Measurements from ENCODE around the gene PPT2. TPM values are rescaled to one million over a fixed set of nuclear protein-coding genes. Genes with fewer than 3 reads are reported as not detected.

PPT2 gene
- total and polyA plus RNA-seq, 2 of the 13 experiments (the other 11 are each of a cell fraction or from before 2014, with no cell fraction given) = 39.2 to 61.8 TPM

- TF ChIP-seq ZBTB38 (CRISPR knock-in tag; IDR thresholded peaks at IDR 0.05) = no peak
- TF ChIP-seq ZNF235 (CRISPR knock-in tag; IDR thresholded peaks at IDR 0.05; ENCODE audit: borderline replicate concordance) = no peak
- no peak for TF ChIP-seq ZNF549 (CRISPR knock-in tag; IDR thresholded peaks at IDR 0.05)
- peak; percentile 66; the same call in 1 of the 2 replicates for TF ChIP-seq NFATC3 (CRISPR knock-in tag; IDR thresholded peaks at IDR 0.05)
- TF ChIP-seq TEAD3 (CRISPR knock-in tag; optimal IDR thresholded peaks at IDR 0.05; ENCODE audit: borderline replicate concordance) = peak; percentile 8
- no peak for TF ChIP-seq RAD51 (IDR thresholded peaks at IDR 0.05; ENCODE audit: borderline replicate concordance)
- no peak for TF ChIP-seq ZNF496 (CRISPR knock-in tag; IDR thresholded peaks at IDR 0.05; ENCODE audit: insufficient replicate concordance)
- no peak for TF ChIP-seq ZNF468 (CRISPR knock-in tag; IDR thresholded peaks at IDR 0.05)
- TF ChIP-seq KLF15 (CRISPR knock-in tag; IDR thresholded peaks at IDR 0.05; ENCODE audit: borderline replicate concordance) = no peak
- TF ChIP-seq SRSF9 (IDR thresholded peaks at IDR 0.05; ENCODE audit: borderline replicate concordance, insufficient read depth, low read depth, low read length, poor library complexity, severe bottlenecking) = no peak
- TF ChIP-seq ZNF317 (CRISPR knock-in tag; IDR thresholded peaks at IDR 0.05) = no peak
- no peak for TF ChIP-seq DDIT3 (CRISPR knock-in tag; IDR thresholded peaks at IDR 0.05)
- no peak for TF ChIP-seq ZNF431 (CRISPR knock-in tag; IDR thresholded peaks at IDR 0.05; ENCODE audit: borderline replicate concordance, low read depth)
- no peak for TF ChIP-seq CBX2 (IDR thresholded peaks at IDR 0.05; ENCODE audit: low read depth, low read length)
- TF ChIP-seq CBX2 (CRISPR knock-in tag; IDR thresholded peaks at IDR 0.05; ENCODE audit: low read depth) = no peak
- TF ChIP-seq MXI1 (IDR thresholded peaks at IDR 0.05; ENCODE audit: borderline replicate concordance, low read depth, low read length) = peak; percentile 90; the same call in 2 of the 3 replicates
- no peak for TF ChIP-seq RERE (CRISPR knock-in tag; IDR thresholded peaks at IDR 0.05; ENCODE audit: low read depth)
- TF ChIP-seq TBX3 (IDR thresholded peaks at IDR 0.05; ENCODE audit: borderline replicate concordance) = peak; percentile 41; the same call in 1 of the 2 replicates
- no peak for TF ChIP-seq ZNF878 (CRISPR knock-in tag; IDR thresholded peaks at IDR 0.05)
- TF ChIP-seq GLI4 (CRISPR knock-in tag; IDR thresholded peaks at IDR 0.05; ENCODE audit: borderline replicate concordance) = no peak
- peak; percentile 7 for TF ChIP-seq PHF5A (CRISPR knock-in tag; IDR thresholded peaks at IDR 0.05; ENCODE audit: low read depth, unreplicated experiment)
- TF ChIP-seq ZSCAN12 (CRISPR knock-in tag; IDR thresholded peaks at IDR 0.05) = no peak
- TF ChIP-seq SUZ12 (IDR thresholded peaks at IDR 0.05; ENCODE audit: low read depth, low read length) = no peak
- TF ChIP-seq ZNF556 (CRISPR knock-in tag; IDR thresholded peaks at IDR 0.05; ENCODE audit: borderline replicate concordance) = no peak
- no peak for TF ChIP-seq ZSCAN29 (CRISPR knock-in tag; conservative IDR thresholded peaks at IDR 0.05)
- TF ChIP-seq MAFG (CRISPR knock-in tag; IDR thresholded peaks at IDR 0.05) = no peak
- TF ChIP-seq MEIS2 (CRISPR knock-in tag; IDR thresholded peaks at IDR 0.05) = no peak
Measured at GRCh38 chr6:32177788-32178546, 24.0 kb downstream of the PPT2 start, which contains the start of gene RNF5 (continued).
